ENCODE results near the gene ANKH.
"Not testable (repeated sequence)": the region's sequence is repeated elsewhere in the genome, so short reads cannot be mapped to it uniquely, and the experiment has no call there.

ANKH gene

DNA sequence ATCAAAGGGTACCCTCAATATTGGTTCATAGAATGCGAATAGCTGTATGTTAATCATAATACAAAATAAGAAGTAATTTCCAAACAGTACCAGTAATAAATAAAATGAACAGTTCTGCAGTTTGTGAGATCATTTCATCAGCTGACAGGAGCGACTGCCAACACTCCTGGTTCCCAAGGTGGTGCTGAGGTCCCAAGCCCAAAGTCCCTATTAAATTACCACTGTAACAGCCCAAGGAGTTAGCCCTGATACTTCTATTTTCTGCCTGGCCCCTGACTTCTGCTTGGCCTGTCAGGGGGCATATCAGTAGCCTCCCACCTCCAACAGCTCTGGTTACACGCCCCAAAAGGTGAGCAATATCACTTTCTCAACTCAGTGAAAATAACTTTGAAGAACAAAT lies 47.1 kb downstream of the ANKH start:
- no peak for DNase-seq

DNA sequence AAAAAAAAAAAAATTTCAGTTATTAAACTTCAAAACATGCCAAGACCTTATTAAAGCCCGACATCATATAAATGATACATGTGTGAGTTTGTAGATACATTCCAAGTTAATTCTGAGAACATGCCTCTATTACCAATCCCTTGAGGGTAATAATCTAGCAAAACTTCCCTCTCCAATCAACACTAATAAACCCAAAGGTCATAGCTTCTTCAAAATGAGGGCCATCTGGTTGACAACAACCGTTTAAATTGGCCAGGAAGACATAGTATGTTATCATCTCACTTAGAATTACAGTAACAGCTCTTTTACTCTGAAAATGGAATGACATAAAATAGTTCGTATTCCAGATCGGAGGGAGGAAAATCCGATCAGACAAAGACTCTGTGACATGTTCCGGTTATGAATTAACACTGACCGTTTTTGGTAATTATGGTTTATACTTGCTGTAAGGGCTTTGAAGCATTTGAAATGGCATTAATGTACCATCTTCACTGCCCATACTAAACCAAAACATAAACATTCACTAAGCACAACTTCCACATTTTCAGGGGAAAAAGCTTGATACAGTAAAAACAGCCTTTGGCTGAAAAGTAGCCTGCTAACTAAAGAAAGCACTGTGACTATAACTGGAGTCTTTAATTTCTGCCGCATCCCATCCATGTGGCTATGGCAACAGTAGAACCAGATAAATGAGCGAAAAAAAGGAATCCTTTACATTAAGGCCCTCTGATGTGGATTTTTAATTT lies 50.3 kb downstream of the ANKH start:
- DNase-seq: no peak

DNA sequence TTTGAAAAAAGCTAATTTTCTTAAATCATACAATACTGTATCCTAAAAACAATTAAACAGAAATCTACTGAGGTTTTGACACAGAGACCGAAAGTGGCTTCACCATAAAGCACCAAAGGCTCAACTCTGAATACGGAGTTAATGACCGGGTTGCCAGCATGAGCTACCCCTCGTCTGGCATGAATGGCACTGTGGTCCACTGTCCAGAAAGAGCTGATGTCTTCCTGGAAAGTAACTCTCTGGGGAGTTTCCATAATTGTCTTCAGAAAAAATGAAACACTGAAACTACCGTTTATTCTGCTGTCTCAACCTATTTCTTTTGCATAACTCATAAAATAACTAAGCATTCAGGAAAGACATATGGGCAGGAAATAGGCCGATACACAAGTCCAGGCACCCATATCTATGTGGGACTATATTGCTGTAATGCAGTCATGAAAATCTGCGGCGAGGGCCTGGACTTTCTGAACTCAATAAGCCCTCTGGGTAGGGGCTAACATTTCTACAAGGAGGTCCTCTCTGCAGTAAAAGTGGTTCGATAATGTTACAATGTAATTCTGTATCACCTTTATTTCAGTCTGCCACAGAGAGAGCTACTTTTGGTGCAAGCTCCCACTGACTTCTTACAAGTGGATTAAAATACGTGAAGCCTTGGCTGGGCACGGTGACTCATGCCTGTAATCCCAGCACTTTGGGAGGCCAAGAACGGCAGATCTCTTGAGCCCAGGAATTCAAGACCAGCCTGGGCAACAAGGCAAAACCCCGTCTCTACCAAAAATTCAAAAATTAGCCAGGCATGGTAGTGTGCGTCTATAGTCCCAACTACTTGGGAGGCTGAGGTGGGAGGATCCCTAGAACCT lies 52.4 kb downstream of the ANKH start:
- no peak for DNase-seq

GRCh38 chr5:14817762-14818136 lies 53.8 kb downstream of the ANKH start:
- DNase-seq: not testable (repeated sequence)

DNA sequence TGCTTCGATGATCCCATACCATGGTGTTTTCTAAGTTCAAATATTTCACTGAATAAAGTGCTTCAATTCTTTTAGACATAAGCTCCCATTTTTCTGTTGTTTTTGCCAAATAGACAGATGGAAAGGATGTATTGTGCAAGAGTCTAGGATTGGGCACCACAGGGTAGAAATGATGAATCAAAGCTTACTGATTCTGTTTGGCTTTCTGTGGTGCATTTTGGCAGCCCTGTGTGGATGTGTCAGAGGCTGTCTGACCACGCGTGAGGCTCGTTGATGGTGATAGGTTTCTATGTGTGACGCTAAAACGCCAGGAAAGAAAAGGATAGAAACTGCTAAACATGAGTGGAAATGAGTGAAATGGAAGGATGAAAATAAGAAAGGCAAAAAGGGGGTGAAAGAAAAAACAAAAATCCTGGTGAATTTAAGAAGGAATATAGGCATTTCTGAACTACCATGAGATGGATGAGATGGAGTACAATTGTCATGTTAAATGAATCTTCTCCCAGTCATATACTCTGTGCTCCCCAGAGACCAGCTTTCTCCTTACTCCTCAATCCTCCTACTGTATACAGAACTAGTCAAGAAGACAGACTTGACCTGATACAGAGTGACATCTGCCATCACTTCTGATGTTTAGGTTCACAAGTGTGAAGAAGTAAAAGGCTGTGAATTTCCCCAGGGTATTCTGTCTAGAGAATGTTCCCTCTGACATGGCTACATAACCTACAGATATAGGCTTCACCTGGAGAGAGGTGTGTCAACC lies 54.4 kb downstream of the ANKH start:
- DNase-seq: no peak

DNA sequence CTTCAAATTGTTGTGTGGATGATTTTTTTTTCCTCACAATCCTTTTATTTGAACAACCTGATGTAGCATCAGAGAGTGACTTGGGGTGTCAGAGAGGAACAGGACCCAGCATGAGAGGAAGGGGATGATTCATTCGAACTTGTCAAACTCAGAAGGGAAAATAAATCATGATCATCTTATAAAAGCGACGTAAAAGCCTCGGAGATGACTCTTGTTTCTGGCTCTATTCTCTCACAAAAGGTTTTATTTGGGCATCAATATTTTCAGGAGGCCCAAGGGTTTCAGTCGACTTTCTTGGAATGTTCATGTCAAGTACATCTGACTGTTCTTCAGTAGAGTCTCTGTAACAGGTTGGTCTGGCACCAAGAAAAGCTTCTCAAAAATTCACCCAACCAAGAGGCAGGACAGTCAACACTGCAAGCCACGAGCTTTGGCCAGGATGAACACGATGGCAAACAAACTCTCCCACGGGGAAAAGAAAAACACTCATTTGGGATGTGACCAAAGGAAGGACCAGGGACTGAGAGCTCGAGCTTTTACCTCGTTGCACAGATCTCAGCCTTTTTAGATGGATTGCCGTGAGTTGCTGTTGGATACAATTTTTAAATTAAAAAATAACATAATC lies 55.1 kb downstream of the ANKH start:
- DNase-seq: no peak

- DNase-seq: no peak
Measured at GRCh38 chr5:14813747-14814146, 57.8 kb downstream of the ANKH start.

DNA sequence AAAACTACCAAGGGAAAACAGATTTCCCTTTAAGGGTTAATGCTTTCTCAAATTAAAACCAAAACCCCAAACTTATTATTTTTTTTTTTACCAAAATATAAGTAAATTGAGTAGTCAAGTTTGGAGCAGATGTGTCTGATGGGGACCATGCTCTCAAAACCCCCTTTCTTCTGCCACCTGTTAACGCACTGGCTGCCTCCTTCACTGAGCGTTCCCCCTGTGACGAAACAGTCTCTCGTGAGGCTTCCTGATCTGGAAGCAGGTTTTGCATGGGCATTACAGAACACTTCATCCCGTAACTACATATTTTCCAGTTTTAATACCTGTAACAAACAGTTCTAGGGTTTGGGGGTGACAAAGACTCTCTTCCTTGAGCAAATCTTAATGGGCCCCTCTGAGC lies 59.4 kb downstream of the ANKH start:
- no peak for DNase-seq

DNA sequence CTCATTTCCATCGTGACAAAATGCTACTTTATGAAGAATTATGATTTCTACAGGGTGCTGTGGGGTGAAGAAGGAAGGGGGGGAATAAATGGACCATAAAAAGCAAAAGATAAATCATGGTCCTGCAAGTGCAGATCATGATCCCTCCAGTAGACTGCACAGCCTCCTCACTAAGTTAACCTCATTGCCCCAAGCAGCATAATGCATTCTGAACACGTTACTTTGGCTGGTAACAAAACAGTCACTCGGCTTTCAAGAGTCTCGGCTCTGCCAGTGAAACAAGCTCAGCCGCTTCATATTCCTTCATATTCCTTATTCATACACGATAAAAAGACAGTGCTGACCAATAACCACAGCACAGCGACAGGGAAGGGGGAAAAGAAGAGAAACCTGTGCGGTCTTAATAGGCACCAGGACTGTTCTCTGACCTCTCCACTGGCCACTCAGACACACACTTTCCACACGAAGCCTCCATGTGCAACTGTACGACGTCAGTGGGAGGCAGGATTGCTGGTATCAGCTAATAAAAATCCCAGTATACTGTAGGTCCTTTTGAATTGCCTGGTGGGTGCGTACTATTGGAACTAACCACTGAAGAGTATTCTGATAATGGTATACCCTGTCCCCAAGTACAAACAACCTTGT lies 60.5 kb downstream of the ANKH start:
- no peak for DNase-seq

DNA sequence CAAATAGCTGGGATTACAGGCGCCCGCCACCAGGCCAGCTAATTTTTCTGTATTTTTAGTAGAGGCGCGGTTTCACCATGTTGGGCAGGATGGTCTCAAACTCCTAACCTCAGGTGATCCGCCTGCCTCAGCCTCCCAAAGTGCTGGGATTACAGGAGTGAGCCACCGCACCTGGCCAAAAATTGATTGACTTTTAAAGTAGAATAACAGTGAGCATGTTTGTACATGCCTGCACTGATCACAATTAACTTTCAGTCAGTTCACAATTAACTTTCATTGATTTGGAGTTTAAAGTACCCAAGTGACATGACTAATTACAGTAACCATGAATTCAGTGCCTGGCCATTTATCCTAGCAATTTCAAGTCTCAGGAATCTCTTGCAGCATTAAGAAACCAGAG lies 61.3 kb downstream of the ANKH start:
- DNase-seq: no peak

DNA sequence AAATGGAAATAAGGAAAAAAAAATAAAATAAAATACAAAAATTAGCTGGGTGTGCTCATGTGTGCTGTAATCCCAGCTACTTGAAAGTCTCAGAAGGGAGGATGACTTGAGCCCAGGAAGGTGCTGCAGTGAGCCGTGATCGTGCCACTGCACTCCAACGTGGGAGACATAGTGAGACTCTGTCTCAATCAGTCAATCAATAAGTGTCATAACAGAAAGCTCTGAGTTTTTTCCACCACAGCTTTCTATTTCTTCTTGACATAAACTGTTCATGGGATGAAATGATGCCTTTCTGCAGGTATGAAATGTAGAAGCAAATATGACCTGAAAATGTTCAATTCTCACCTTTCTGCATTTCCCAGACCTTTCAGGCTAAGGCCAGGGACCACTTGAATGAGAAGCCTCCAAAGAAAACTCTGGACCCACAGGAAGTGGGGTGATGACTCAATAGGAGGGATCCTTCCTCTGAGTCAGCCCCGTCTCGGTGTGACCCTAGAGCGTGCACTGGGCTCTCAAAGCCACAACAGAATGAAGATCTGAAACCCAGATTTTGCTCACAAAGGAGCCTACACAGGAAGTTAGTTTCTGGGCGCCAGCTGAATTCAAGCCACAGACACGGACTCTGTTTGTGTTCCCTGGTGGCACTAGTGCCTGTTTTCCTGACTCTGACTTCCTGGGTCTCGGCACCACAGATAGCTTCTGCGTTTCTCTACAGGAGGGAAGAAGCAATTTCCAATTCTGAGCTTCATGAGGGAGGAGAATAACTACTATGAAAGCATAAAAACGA lies 62.0 kb downstream of the ANKH start:
- DNase-seq: no peak

DNA sequence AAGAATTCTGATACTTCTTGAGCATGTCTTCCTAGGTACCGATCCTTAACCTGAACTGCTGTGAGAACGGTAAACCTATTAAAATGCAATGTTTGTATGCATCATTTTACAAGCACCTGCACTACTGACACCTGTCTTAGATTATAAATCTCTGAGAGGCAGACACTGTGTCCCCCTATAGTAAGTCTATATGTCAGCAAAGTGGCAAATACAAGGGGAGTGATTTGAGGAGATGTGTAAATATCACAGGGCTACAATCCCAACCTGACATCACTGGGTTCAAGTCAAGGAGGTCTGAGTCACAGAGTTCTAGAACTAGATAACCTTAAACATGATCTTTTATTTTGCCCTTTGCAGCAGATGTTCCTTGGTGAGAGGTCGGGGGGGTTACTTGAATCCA lies 64.1 kb downstream of the ANKH start:
- no peak for DNase-seq

GRCh38 chr5:14806456-14806855 lies 65.1 kb downstream of the ANKH start:
- no peak for DNase-seq

- DNase-seq: no peak
Measured at GRCh38 chr5:14802541-14802940, 69.0 kb downstream of the ANKH start.

DNA sequence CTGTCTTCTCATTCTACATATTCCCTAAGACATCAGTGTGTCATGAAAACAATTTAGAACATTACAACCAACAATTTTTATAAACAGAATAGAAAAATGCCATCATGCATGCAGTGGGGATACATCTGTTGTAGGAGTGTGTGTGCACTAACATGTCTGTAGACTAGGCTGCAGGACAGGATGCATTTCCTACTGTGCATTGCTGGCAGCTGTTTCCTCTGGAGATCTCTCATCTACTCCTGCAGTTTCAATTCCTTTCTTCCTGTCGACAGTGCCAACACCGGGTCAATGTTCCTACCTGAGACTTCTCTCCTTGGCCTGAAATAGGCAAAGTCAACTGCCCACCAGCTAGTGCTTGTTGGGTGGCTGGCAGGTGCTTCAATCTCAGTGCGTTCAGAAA lies 69.8 kb downstream of the ANKH start:
- no peak for DNase-seq

- DNase-seq: not testable (repeated sequence)
Measured at GRCh38 chr5:14797385-14797784, 74.2 kb downstream of the ANKH start.

GRCh38 chr5:14794583-14795230 lies 76.9 kb downstream of the ANKH start:
- no peak for DNase-seq

DNA sequence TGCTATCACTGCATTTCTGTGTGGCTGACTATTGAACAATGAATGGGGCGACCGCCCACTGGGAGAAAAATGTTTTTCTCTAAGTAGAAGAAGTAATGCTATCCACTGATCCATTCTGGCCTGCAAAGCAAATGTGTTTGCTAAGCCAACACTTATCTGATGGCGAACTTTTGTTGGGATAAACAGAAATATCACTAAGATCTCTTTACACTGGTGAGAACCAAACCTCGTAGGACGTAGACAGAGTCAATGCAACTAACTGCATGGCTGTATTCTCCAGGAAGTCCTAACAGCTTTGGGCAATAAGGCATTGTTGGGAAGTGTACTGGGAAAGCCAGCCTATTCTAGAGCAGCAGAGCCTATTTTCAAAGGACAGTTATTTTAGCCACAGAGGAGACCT lies 77.7 kb downstream of the ANKH start:
- no peak for DNase-seq

GRCh38 chr5:14790911-14791310 lies 80.7 kb downstream of the ANKH start:
- DNase-seq: no peak

DNA sequence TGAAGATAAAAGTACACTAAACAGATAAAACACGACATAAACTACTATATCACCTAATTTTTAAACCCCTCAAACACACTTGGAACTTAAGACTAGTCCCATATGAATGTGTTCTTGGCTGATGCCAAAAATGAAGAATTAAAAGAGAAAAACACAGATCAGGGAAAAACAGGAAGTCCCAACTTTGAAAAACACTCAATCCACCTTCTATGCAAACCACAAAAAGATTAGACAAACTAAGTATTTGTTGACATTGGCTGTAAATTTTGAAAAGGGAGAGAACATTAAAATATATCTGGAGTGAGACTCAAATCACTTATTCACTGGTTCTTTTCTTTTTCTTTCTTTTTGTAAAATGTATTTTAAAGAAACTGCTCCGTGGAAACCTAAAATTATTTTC lies 81.4 kb downstream of the ANKH start:
- no peak for DNase-seq
